ENCODE measurements around the gene DIPK1A. TPM values are rescaled to one million over a fixed set of nuclear protein-coding genes. Genes with fewer than 3 reads are reported as not detected.
A peak's percentile ranks its signal among the peaks of the same experiment; 100 is the strongest.
"Not testable (repeated sequence)": the region's sequence is repeated elsewhere in the genome, so short reads cannot be mapped to it uniquely, and the experiment has no call there.

Gene DIPK1A
- total RNA-seq, 1 donor from 2014 or later, result 12.7 TPM

DNA sequence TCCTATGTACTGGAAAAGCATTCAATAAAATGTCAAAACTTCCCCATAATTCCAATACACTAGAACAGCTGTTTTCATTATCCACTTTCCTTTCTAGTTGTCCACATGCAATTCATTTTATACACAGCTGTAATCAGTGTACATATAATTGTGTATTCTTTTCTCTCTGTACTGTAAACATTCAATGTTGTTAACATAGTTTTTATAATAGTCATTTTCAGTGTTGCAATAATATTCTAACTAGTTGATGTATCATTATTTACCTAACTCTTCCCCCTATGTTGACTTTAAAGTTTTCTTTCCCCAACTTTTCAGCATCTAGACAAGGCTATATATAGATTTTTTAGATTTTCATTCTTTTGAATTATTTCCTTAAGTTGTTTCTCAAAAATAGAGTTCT is 44.4 kb downstream of the DIPK1A start:
- peak; percentile 15 for DNase-seq

- no peak for DNase-seq
These were observed 45.7 kb downstream of the DIPK1A start for GRCh38 chr1:92915547-92915946.

- DNase-seq, result no peak
These were observed 48.0 kb downstream of the DIPK1A start for GRCh38 chr1:92913093-92913819.

- DNase-seq, result no peak
These were observed 51.2 kb downstream of the DIPK1A start for GRCh38 chr1:92910081-92910480.

DNA sequence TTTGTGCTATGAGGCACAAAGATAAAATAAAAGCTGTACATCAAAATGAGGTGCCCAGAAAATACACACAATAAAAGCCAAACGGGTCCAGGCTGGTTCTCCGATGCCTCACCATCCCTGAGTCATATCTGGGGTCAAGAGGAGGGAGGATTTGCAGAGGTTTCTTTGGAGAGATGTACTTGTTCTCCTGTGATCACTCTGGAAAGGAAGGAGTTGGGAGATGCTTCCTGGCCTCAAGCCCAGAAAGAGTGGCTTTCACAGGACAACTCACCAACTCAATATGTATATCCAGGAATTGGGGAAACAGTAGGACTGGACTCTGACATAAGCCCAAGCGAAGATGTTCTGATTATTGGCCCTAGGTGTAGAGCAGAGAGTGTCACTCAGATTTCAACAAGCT is 51.9 kb downstream of the DIPK1A start:
- DNase-seq, result no peak

- DNase-seq, result no peak
These were observed 53.1 kb downstream of the DIPK1A start for GRCh38 chr1:92907949-92908684.

GRCh38 chr1:92903765-92904164 is 57.5 kb downstream of the DIPK1A start:
- no peak for DNase-seq

GRCh38 chr1:92902406-92902744 is 58.9 kb downstream of the DIPK1A start:
- no peak for DNase-seq

DNA sequence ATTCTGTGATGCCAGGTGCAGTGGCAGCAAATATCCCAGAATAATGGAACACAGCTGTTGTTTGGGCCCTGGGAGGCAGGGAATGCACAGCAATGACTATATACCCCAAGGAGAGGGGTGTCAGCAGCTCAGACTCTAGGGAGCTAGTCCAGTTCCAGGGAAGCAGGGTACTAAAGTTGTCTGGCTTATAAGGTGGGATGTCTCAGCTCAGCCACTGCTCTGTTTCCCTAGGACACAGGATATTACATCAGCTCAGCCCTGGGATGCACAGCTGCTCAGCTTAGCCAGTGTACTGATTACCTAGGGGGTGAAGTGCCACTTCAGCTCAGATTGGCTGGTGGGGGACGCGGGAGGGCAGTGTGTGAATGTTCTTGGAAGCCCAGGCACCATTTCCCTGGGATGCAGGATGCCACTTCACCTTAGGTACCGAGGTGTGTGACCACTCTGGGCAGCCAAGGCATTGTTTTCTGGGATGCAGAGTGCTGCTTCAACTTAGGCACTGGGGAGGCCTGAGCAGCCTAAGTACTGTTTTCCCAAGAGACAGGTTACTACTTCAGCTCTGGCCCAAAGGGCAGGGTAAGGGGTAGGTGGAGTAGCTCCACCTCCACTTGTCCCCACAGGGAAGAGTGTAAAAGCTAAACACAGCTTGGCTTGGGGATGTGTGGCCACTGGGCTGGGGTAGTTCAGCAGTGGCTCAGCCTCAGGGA is 59.4 kb downstream of the DIPK1A start:
- DNase-seq, result no peak

- DNase-seq, result no peak
These were observed 60.1 kb downstream of the DIPK1A start for GRCh38 chr1:92901126-92901525.

- no peak for DNase-seq
These were observed 60.7 kb downstream of the DIPK1A start for GRCh38 chr1:92900539-92900938.

- DNase-seq, result no peak
These were observed 61.5 kb downstream of the DIPK1A start for GRCh38 chr1:92899780-92900179.

GRCh38 chr1:92898053-92898452 is 63.2 kb downstream of the DIPK1A start:
- DNase-seq, result not testable (repeated sequence)

GRCh38 chr1:92887465-92887864 is 73.8 kb downstream of the DIPK1A start:
- DNase-seq, result no peak

- no peak for DNase-seq
These were observed 74.3 kb downstream of the DIPK1A start for GRCh38 chr1:92886886-92887419.

GRCh38 chr1:92884195-92884594 is 77.1 kb downstream of the DIPK1A start:
- DNase-seq, result no peak

DNA sequence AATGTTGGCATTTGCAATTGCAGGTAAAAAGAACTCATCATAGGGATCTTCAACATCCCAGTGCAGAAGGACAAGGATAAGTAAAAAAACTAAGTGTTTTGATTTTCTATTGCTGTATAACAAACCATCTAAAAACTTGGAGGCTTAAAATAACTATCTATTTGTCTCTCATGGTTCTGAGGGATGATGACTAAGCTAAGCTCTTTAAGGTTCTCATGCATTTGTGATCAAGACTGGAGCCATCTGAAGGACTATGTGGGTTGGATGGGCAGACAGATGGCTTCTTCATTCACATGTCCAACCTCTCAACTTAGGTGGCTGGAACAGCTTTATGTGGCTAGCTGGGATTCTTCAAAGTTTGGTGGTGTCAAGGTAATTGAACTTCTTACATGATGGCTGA is 78.0 kb downstream of the DIPK1A start:
- DNase-seq, result no peak

GRCh38 chr1:92882819-92883218 is 78.4 kb downstream of the DIPK1A start:
- no peak for DNase-seq

GRCh38 chr1:92881391-92881790 is 79.9 kb downstream of the DIPK1A start:
- no peak for DNase-seq

GRCh38 chr1:92879316-92879968 is 81.8 kb downstream of the DIPK1A start:
- no peak for DNase-seq

DNA sequence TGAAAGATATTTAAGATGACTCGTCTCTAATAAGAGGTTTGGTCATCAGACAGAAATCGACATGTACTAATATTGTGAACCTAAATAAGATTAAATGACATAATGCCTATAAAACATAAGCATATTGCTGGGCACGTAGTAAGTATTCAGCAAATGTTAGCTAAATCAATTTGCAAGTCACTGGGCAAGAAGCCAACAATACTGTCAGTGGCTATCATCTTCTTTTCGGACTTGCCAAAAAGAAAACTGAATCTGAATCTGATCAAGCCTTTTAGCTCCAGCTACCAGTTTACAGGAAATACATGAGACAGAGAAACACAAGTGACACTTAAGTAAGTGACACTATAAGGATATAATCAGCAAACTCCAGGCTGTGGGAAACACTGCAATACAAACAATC is 83.5 kb downstream of the DIPK1A start:
- no peak for DNase-seq

DNA sequence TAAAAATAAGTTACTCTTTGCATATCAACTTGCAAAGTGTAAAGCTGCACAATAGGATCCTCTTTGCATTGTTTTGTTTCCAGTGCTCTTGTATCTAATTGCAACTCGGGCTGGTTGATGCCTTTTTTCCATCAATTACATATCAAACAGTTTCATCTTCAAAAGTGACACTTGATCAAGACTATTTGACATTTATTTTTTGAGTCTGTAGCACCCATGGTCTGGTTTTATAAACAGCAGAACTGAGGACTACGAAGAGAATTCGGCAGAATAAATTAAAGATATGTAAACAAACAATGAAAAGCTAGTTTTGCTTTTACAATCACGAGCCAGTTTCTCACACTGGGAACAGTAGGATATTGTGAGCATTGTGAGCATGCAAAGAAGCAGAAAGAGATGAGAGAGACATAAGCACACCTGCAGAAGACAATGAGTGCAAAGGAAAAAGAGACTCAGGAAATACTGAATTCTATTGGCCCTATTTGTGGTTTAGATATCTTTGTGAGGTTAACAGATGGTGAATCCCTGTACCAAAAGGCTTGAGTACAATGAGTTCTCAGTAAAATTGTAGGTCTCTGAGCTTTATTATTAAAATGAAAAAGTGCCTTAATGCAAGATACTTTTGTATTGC is 84.1 kb downstream of the DIPK1A start:
- no peak for DNase-seq

Data from tongue (tissue), 2 donors.